Tibial nerve (tissue), 4 donors: ENCODE data around the gene HOXA2. TPM values are rescaled to one million over a fixed set of nuclear protein-coding genes. Genes with fewer than 3 reads are reported as not detected.

ENCODE experiments used
- DNase-seq, 2 donors: peaks; one replicate each; pipeline ENCODE4 v3.0.0-alpha.2; 2019; ENCODE audit warnings: low spot score in 2 of 2
- H3K27ac ChIP-seq, 4 donors: fragments of 200-600 bp; sonication (generic) in 3 of 4; one replicate each; pipeline ENCODE4 v1.5.1; 2017 to 2019; ENCODE audit warnings: mild to moderate bottlenecking in 1 of 4
- H3K27me3 ChIP-seq, 2 donors: fragments of 200-600 bp; sonication (generic) in 1 of 2; one replicate each; pipeline versions ENCODE4 v1.5.1 to v1.6.0; 2017 to 2019
- H3K36me3 ChIP-seq, 3 donors: fragments of 200-600 bp; sonication (generic); one replicate each; pipeline ENCODE4 v1.5.1; 2018 to 2019
- H3K4me1 ChIP-seq, 4 donors: fragments of 200-600 bp; sonication (generic) in 3 of 4; one replicate each; pipeline ENCODE4 v1.5.1; 2017 to 2019
- H3K4me3 ChIP-seq, 4 donors: fragments of 200-600 bp; sonication (generic) in 3 of 4; one replicate each; pipeline ENCODE4 v1.5.1; 2017 to 2019; ENCODE audit warnings: mild to moderate bottlenecking in 1 of 4, moderate library complexity in 1 of 4
- H3K9me3 ChIP-seq, 4 donors: fragments of 200-600 bp; sonication (generic) in 3 of 4; one replicate each; pipeline ENCODE4 v1.5.1; 2017 to 2019
- CTCF ChIP-seq, 5 experiments: fragments of 200-600 bp in 3 of 5; fragments of 450-650 bp in 2 of 5; sonication (generic) in 3 of 5; IDR thresholded peaks; one replicate each; pipeline ENCODE4 v1.5.1; 2016 to 2019; ENCODE audit warnings: antibody characterized with exemption in 5 of 5, mild to moderate bottlenecking in 3 of 5, moderate library complexity in 2 of 5
- EP300 ChIP-seq, 2 donors: sonication (generic); formaldehyde crosslinking; IDR thresholded peaks; one replicate each; pipeline ENCODE4 v1.6.1; 2017; ENCODE audit warnings: antibody characterized with exemption in 2 of 2, mild to moderate bottlenecking in 1 of 2
- POLR2A ChIP-seq, 2 donors: fragments of 450-650 bp; IDR thresholded peaks; one replicate each; pipeline ENCODE4 v1.6.1; 2017; ENCODE audit warnings: antibody characterized with exemption in 2 of 2, mild to moderate bottlenecking in 2 of 2, moderate library complexity in 2 of 2
- WGBS, 2 donors: methylation state at CpG; one replicate each; pipeline ENCODE4 v1.1.5; 2018; 5-methylcytosine and 5-hydroxymethylcytosine counted together
- total RNA-seq, 4 donors: library from RNA; depleted of rRNA; stranded (reverse); fragments of >200 nt; gene quantifications; one replicate each; pipeline ENCODE4 v1.1.0, GENCODE V29; 2016

HOXA2 gene
- total RNA-seq, 4 donors from 2014 or later = 2.5 to 5.9 (median 5.2) TPM

- H3K4me1 ChIP-seq = peaks cover 0 to 67% (median 4%) of the 10 kb centered on the region in 4 donors
These were observed 8.7 kb upstream of the HOXA2 start for GRCh38 chr7:27111042-27111750.

GRCh38 chr7:27110186-27111031 lies 7.9 kb upstream of the HOXA2 start:
- no peak for TF ChIP-seq EP300 (IDR thresholded peaks at IDR 0.05)
- TF ChIP-seq POLR2A (IDR thresholded peaks at IDR 0.05) = no peak
- TF ChIP-seq CTCF (IDR thresholded peaks at IDR 0.05) = no peak
- WGBS, 2 donors = 49 to 52% methylated on average over 49 to 60 of the region's 66 CpGs
- Histone ChIP-seq H3K36me3 (peaks cover 0 to 9% (median 0%) of the 10 kb centered on the region in 3 donors), H3K27ac (peak overlapping the region in 3 of 4 donors; percentile 47 to 77 (median 68)), H3K27me3 (peaks cover 0 to 63% of the 10 kb centered on the region in 2 donors), H3K4me3 (peak overlapping the region in 2 of 4 donors; percentile 6 to 16), H3K9me3 (no peaks in the 10 kb centered on the region), H3K4me1 (peaks cover 0 to 70% (median 4%) of the 10 kb centered on the region in 4 donors)
- DNase-seq = no peak

More at GRCh38 chr7:27111042-27111750, 8.7 kb upstream of the HOXA2 start:
- peak in 1 of 2 donors; percentile 46 for DNase-seq
- WGBS, 2 donors = 41 to 53% methylated on average over 6 of the region's 6 CpGs
- Histone ChIP-seq H3K27ac (peak overlapping the region; percentile 33 to 77 (median 58)), H3K36me3 (peaks cover 0 to 9% (median 0%) of the 10 kb centered on the region in 3 donors), H3K27me3 (peaks cover 0 to 60% of the 10 kb centered on the region in 2 donors), H3K9me3 (no peaks in the 10 kb centered on the region), H3K4me3 (peak overlapping the region in 2 of 4 donors; percentile 6 to 16)
- TF ChIP-seq POLR2A (IDR thresholded peaks at IDR 0.05) (no peak), EP300 (IDR thresholded peaks at IDR 0.05) (peak in 1 of 2 donors; percentile 50), CTCF (IDR thresholded peaks at IDR 0.05) (no peak)

- peaks cover 0 to 63% of the 10 kb centered on the region in 2 donors for H3K27me3 ChIP-seq
- peak overlapping the region in 3 of 4 donors; percentile 68 to 77 (median 68) for H3K27ac ChIP-seq
- H3K36me3 ChIP-seq = peaks cover 0 to 9% (median 0%) of the 10 kb centered on the region in 3 donors
- 92% methylated on average over 4 of the region's 4 CpGs for WGBS, 2 donors
- peaks cover 0 to 67% (median 4%) of the 10 kb centered on the region in 4 donors for H3K4me1 ChIP-seq
- TF ChIP-seq POLR2A (IDR thresholded peaks at IDR 0.05) (no peak), EP300 (IDR thresholded peaks at IDR 0.05) (no peak), CTCF (IDR thresholded peaks at IDR 0.05) (no peak)
- no peaks in the 10 kb centered on the region for H3K9me3 ChIP-seq
- DNase-seq = no peak
- no peak overlapping the region for H3K4me3 ChIP-seq
These were observed 7.1 kb upstream of the HOXA2 start for GRCh38 chr7:27109466-27110185.

- Histone ChIP-seq H3K27me3 (peaks cover 0 to 61% of the 10 kb centered on the region in 2 donors), H3K9me3 (no peaks in the 10 kb centered on the region), H3K4me1 (peaks cover 0 to 60% (median 4%) of the 10 kb centered on the region in 4 donors), H3K4me3 (peak overlapping the region in 1 of 4 donors; percentile 34), H3K36me3 (peaks cover 0 to 9% (median 0%) of the 10 kb centered on the region in 3 donors), H3K27ac (peak overlapping the region in 3 of 4 donors; percentile 29 to 77 (median 68))
- no peak for DNase-seq
- TF ChIP-seq CTCF (IDR thresholded peaks at IDR 0.05) = no peak
- TF ChIP-seq EP300 (IDR thresholded peaks at IDR 0.05) = peak in 1 of 2 donors; percentile 37
- TF ChIP-seq POLR2A (IDR thresholded peaks at IDR 0.05) = peak in 1 of 2 donors; percentile 28
- 54 to 63% methylated on average over 28 to 40 of the region's 41 CpGs for WGBS, 2 donors
These were observed 6.1 kb upstream of the HOXA2 start for GRCh38 chr7:27108390-27109127.
